SIG-M5 (cell line): ENCODE data around the gene PIERCE2.
"Not testable (repeated sequence)": the region's sequence is repeated elsewhere in the genome, so short reads cannot be mapped to it uniquely, and the experiment has no call there.

Experiments
- DNase-seq: peaks from one replicate; lab custom pipeline; 2025; lab: John Stamatoyannopoulos, UW

The PIERCE2 gene

DNA sequence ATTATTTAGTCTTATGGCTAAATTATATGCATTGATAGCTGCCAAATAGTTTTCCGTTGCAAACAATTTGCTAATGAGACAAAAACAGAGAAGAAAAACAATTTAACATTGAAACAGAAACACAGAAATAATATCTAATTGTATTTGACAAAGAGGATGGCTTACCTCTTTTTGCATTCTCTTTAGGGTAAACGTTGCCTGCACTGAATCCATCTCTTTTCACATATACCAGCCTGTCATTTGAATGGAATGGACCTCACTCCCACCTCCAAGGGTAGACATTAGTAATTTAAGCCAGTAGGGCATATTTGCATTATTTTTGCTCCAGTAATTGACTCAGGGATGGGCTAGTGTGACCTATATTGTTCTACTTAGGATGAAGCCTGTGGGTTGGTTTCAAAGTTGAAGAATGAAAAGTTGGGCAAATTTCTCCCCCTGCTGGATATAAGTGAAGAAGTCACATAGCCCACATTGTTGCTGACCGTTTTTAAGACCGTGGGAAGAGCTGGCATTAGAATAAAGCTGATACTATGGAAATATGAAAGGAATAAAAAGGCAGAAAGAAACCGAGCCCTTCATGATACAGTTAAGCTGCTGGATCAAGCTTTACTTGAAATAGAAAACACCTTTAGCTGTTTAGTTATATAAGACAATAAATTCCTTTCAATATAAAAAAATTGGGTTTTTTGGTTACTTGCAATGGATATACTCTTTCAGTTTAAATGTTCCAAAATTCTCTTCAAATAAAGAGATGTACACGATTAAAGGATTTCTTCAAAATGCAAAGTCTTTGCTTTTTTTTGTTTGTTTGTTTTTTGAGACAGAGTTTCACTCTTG lies 26.9 kb downstream of the PIERCE2 start:
- no peak for DNase-seq

DNA sequence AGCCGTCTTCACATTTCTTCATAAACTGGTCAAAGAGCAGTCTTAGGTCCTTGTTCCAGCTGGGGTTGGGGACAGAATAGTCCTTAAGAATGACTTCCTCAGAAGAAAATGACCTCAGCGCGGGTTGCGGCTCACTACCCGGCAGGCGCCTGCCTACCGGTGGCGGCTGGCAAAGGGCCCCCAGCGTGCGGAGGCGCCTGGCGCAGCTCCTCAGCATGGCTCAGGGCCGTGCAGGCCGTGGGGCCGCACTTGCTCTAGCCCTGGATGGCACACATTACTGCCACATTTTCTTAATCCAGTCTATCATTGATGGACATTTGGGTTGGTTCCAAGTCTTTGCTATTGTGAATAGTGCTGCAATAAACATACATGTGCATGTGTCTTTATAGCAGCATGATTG lies 34.8 kb downstream of the PIERCE2 start:
- not testable (repeated sequence) for DNase-seq

DNA sequence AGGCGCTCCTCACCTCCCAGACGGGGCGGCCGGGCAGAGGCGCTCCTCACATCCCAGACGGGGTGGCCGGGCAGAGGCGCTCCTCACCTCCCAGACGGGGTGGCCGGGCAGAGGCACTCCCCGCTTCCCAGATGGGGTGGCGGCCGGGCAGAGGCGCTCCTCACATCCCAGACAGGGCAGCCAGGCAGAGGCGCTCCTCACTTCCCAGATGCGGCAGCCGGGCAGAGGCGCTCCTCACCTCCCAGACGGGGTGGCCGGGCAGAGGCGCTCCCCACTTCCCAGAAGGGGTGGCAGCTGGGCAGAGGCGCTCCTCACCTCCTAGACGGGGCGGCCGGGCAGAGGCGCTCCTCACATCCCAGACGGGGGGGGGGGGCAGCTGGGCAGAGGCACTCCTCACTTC lies 37.6 kb downstream of the PIERCE2 start:
- DNase-seq, result not testable (repeated sequence)

DNA sequence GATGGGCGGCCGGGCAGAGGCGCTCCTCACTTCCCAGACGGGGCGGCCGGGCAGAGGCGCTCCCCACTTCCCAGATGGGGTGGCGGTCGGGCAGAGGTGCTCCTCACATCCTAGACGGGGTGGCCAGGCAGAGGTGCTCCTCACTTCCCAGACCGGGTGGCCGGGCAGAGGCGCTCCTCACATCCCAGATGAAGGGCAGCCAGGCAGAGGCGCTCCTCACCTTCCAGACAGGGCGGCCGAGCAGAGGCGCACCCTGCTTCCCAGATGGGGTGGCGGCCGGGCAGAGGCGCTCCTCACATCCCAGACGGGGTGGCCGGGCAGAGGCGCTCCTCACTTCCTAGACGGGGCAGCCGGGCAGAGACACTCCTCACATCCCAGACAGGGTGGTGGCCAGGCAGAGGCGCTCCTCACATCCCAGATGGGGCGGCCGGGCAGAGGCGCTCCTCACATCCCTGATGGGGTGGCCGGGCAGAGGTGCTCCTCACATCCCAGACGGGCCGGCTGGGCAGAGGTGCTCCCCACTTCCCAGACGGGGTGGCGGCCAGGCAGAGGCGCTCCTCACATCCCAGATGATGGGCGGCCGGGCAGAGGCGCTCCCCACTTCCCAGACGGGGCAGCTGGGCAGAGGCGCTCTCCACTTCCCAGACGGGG lies 38.2 kb downstream of the PIERCE2 start:
- not testable (repeated sequence) for DNase-seq

DNA sequence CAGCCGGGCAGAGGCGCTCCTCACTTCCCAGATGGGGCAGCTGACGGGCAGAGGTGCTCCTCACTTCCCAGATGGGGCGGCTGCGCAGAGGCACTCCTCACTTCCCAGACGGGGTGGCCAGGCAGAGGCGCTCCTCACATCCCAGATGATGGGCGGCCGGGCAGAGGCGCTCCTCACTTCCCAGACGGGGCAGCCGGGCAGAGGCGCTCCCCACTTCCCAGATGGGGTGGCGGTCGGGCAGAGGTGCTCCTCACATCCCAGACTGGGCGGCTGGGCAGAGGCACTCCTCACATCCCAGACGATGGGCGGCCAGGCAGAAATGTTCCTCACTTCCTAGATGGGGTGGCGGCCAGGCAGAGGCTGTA lies 38.7 kb downstream of the PIERCE2 start:
- DNase-seq, result not testable (repeated sequence)

DNA sequence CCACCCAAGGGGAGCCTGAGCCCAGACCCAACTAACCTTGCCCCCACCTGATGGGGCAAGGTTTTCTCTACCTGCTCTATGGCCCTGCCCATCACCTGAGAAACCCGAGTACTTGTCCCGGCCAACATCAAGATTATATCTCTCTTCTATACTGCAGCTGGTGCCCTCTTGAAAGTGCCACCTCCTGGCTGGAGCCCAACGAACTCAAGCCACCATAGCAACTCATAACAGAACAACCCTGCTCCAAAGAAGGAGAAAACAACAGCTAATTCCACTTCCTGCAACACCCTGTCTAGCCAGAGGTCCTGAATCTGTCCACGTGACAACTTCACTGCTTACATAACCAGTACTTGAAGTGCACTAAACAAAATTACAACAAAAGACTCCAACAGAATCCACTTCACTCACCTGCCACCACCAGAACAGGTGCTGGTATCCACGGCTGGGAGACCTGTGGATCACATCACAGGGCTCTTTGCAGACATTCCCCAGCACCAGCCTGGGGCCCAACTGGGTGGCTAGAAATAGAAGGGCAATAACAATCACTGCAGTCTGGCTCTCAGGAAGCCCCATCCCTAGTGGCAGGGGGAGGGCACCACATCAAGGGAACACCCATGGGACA lies 49.2 kb downstream of the PIERCE2 start:
- no peak for DNase-seq

DNA sequence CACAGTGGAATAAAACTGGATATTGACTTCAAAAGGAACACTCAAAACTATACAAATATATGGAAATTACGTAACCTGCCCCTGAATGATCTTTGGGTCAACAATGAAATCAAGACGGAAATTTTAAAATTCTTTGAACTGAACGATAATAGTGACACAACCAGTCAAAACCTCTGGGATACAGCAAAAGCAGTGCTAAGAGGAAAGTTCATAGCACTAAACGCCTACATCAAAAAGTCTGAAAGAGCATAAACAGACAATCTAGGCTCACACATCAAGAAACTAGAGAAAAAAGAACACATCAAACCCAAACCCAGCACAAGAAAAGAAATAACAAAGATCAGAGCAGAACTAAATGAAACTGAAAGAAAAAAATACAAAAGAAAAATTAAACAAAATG lies 53.2 kb downstream of the PIERCE2 start:
- no peak for DNase-seq

DNA sequence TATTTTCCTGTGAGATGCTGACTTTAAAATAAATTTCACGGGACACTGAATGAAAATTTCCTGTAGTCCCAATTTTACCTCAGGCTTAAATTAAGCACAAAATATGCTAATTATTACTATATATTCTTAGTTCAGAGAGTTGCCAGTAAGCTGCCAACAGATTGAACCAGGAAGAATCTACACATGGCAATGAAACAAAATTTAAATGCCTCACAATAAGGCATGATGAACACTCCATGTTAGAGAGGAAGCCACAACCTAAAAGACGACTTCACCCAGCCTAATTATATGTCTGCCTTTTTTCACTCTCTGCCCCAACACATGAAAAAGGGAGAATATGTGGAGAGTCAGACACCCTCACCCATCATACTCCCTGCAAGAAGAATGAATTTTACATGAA lies 60.0 kb downstream of the PIERCE2 start:
- no peak for DNase-seq
